HepG2 (cell line): ENCODE results near the gene PTPRM. TPM values are rescaled to one million over a fixed set of nuclear protein-coding genes. Genes with fewer than 3 reads are reported as not detected.

Source experiments
- ATAC-seq: fragments of 200-7000 bp; cut with Tn5 transposase; 3 replicates; pipeline ENCODE4 v1.9.1; 2020; ENCODE audit warnings: mild to moderate bottlenecking, moderate library complexity
- BruUV-seq: library from RNA; stranded (reverse); fragments of 400-500 nt; replicated peaks from 2 replicates; lab custom pipeline; 2021; lab: Mats Ljungman, UMichigan
- CTCF ChIA-PET: fragments of 300-600 bp; formaldehyde crosslinking; extraction: SDS; loops from one replicate; lab custom pipeline; 2021; ENCODE audit warnings: low total read pairs, inconsistent platforms, low intra/inter-chr PET ratio; lab: Yijun Ruan, JAX
- POLR2A ChIA-PET: fragments of 350-600 bp; sonication (Branson Sonifier 250); formaldehyde crosslinking; loops from one replicate; lab custom pipeline; 2020; ENCODE audit warnings: antibody characterized with exemption, inconsistent platforms; lab: Yijun Ruan, JAX
- DNase-seq: peaks from one replicate; pipeline ENCODE4 v3.0.0-alpha.2; 2015; ENCODE audit warnings: low spot score
- FAIRE-seq: peaks from 3 replicates; lab custom pipeline; 2011; peaks lifted over from hg19 to GRCh38; lab: Jason Lieb, UNC
- H2AFZ ChIP-seq: one replicate; pipeline ENCODE4 v1.6.1; 2011; ENCODE audit warnings: low read length, inconsistent platforms
- H3K27ac ChIP-seq: fragments of 300-600 bp; 3 replicates; pipeline ENCODE4 v1.8.0; 2011; ENCODE audit warnings: mixed run types, mild to moderate bottlenecking, mixed read lengths, low read length, inconsistent platforms; ENCODE audit not compliant: insufficient read depth; ENCODE audit errors: extremely low read length
- H3K27me3 ChIP-seq, 2 experiments: fragments of 200-600 bp in 1 of 2; 2 replicates in 1 of 2; 3 replicates in 1 of 2; pipeline versions ENCODE4 v1.6.0 to v1.8.0; 2011; ENCODE audit warnings: low read length in 2 of 2, mild to moderate bottlenecking in 2 of 2, moderate library complexity in 2 of 2, inconsistent platforms in 1 of 2; ENCODE audit not compliant: insufficient read depth in 2 of 2, control insufficient read depth in 1 of 2
- H3K36me3 ChIP-seq, 2 experiments: fragments of 200-600 bp in 1 of 2; replicated peaks in 1 of 2; 2 replicates in 1 of 2; 3 replicates in 1 of 2; pipeline versions ENCODE4 v1.5.1 to v1.8.0; 2011; ENCODE audit warnings: low read length in 2 of 2, inconsistent platforms in 1 of 2; ENCODE audit not compliant: insufficient read depth in 2 of 2, control insufficient read depth in 1 of 2
- H3K4me1 ChIP-seq: 2 replicates; pipeline ENCODE4 v1.5.1; 2012; ENCODE audit warnings: low read length, inconsistent platforms; ENCODE audit not compliant: insufficient read depth
- H3K4me2 ChIP-seq: 2 replicates; pipeline ENCODE4 v1.6.0; 2011; ENCODE audit warnings: low read depth, low read length, inconsistent platforms
- H3K4me3 ChIP-seq, 3 experiments: fragments of 200-600 bp in 1 of 3; sonication (generic), shearing (Covaris generic) in 1 of 3; replicated peaks in 1 of 3; 2 replicates each; pipeline ENCODE4 v1.5.1; 2011 to 2016; ENCODE audit warnings: low read length in 3 of 3, inconsistent platforms in 2 of 3, low read depth in 2 of 3, mild to moderate bottlenecking in 2 of 3, control low read depth in 1 of 3, mixed read lengths in 1 of 3; ENCODE audit not compliant: insufficient read depth in 1 of 3
- H3K79me2 ChIP-seq: one replicate; pipeline ENCODE4 v1.6.1; 2011; ENCODE audit warnings: low read length, inconsistent platforms; ENCODE audit not compliant: insufficient read depth
- H3K9ac ChIP-seq: 2 replicates; pipeline ENCODE4 v1.6.0; 2011; ENCODE audit warnings: mild to moderate bottlenecking, low read depth, low read length, inconsistent platforms; ENCODE audit not compliant: insufficient read depth
- H3K9me3 ChIP-seq: 2 replicates; pipeline ENCODE4 v1.5.1; 2012; ENCODE audit warnings: mild to moderate bottlenecking, low read length
- H4K20me1 ChIP-seq: 2 replicates; pipeline ENCODE4 v1.6.0; 2011; ENCODE audit warnings: inconsistent platforms, mild to moderate bottlenecking, low read length, moderate library complexity; ENCODE audit not compliant: insufficient read depth
- ELF1 ChIP-seq: sonication (generic); formaldehyde crosslinking; IDR thresholded peaks from 2 replicates; pipeline ENCODE4 v1.4.0; 2020; ENCODE audit warnings: missing genetic modification reagents
- FLYWCH1 ChIP-seq: sonication (generic); formaldehyde crosslinking; IDR thresholded peaks from 2 replicates; pipeline ENCODE4 v1.8.1; 2023; ENCODE audit warnings: mild to moderate bottlenecking, missing genetic modification reagents
- GLMP ChIP-seq: sonication (generic); formaldehyde crosslinking; IDR thresholded peaks from 2 replicates; pipeline ENCODE4 v1.9.0; 2021; ENCODE audit warnings: missing genetic modification reagents, mild to moderate bottlenecking, borderline replicate concordance
- MTA3 ChIP-seq: sonication (generic); formaldehyde crosslinking; IDR thresholded peaks from 2 replicates; pipeline ENCODE4 v1.4.0; 2020; ENCODE audit warnings: missing genetic modification reagents
- NFYB ChIP-seq: sonication (generic); formaldehyde crosslinking; IDR thresholded peaks from 2 replicates; pipeline ENCODE4 v1.4.0; 2020; ENCODE audit warnings: missing genetic modification reagents
- PRMT3 ChIP-seq: sonication (generic); formaldehyde crosslinking; IDR thresholded peaks from 2 replicates; pipeline ENCODE4 v1.8.1; 2022; ENCODE audit warnings: low read depth, mild to moderate bottlenecking, moderate library complexity, missing genetic modification reagents, borderline replicate concordance
- SMARCC2 ChIP-seq: fragments of 450-650 bp; IDR thresholded peaks from 2 replicates; pipeline ENCODE4 v1.6.1; 2017; ENCODE audit warnings: antibody characterized with exemption, mild to moderate bottlenecking
- SMC3 ChIP-seq: IDR thresholded peaks from 2 replicates; pipeline ENCODE4 v1.6.1; 2011; ENCODE audit warnings: low read length, improper control_type of control experiment
- TOPORS ChIP-seq: sonication (generic); formaldehyde crosslinking; IDR thresholded peaks from 2 replicates; pipeline ENCODE4 v1.8.0; 2023; ENCODE audit warnings: mild to moderate bottlenecking, missing genetic modification reagents
- ZBED4 ChIP-seq: sonication (generic); formaldehyde crosslinking; IDR thresholded peaks from 2 replicates; pipeline ENCODE4 v1.4.0; 2020; ENCODE audit warnings: missing genetic modification reagents, borderline replicate concordance
- ZFYVE20 ChIP-seq: sonication (generic); formaldehyde crosslinking; IDR thresholded peaks from 2 replicates; pipeline ENCODE4 v1.8.0; 2023; ENCODE audit warnings: low read depth, mild to moderate bottlenecking, moderate library complexity, missing genetic modification reagents, borderline replicate concordance
- ZNF256 ChIP-seq: sonication (generic); formaldehyde crosslinking; conservative IDR thresholded peaks from 2 replicates; pipeline ENCODE4 v1.4.0; 2020; ENCODE audit warnings: missing genetic modification reagents
- ZNF678 ChIP-seq: sonication (generic); formaldehyde crosslinking; IDR thresholded peaks from 2 replicates; pipeline ENCODE4 v1.4.0; 2020; ENCODE audit warnings: mild to moderate bottlenecking, missing genetic modification reagents
- ZNF841 ChIP-seq: sonication (generic); formaldehyde crosslinking; IDR thresholded peaks from 2 replicates; pipeline ENCODE4 v1.8.1; 2023; ENCODE audit warnings: missing genetic modification reagents, borderline replicate concordance
- WGBS: methylation state at CpG from one replicate; pipeline ENCODE4 v1.1.6; 2017; ENCODE audit warnings: low lambda C conversion rate; 5-methylcytosine and 5-hydroxymethylcytosine counted together
- in situ Hi-C: cut with HindIII; loops from 2 replicates; pipeline ENCODE4 v1.10.0; 2017; ENCODE audit warnings: low pct_unique_long_range_greater_than_20kb; ENCODE audit not compliant: extremely low pct_ligation_motif_present
- intact Hi-C: fragments of 100-400 bp; cut with micrococcal nuclease; formaldehyde crosslinking; loops from one replicate; pipeline ENCODE4 v1.10.0; 2022; ENCODE audit not compliant: unreplicated experiment
- polyA plus RNA-seq, 8 experiments: library from polyadenylated mRNA; depleted of rRNA in 3 of 8; stranded (reverse) in 7 of 8; unstranded in 1 of 8; fragments of >200 nt; fragmentation: Illumina TruSeq in 4 of 8; extraction: Trizol in 4 of 8; gene quantifications; 2 replicates each; pipeline versions ENCODE4 v1.2.1 to v1.2.3, GENCODE V29; 2011 to 2016; ENCODE audit warnings: low read depth in 4 of 8, missing spikeins in 1 of 8, mixed read lengths in 1 of 8; ENCODE audit not compliant: insufficient read depth in 1 of 8
- total RNA-seq, 5 experiments: library from RNA; depleted of rRNA; stranded (reverse); fragments of >200 nt; fragmentation: Illumina TruSeq; extraction: Trizol; gene quantifications; 2 replicates each; pipeline ENCODE4 v1.2.3, GENCODE V29; 2016; ENCODE audit warnings: low read depth in 1 of 5

Gene PTPRM
- total and polyA plus RNA-seq, 2 of the 13 experiments (the other 11 are each of a cell fraction or from before 2014, with no cell fraction given), result 12.6 to 108 TPM

GRCh38 chr18:7890075-7890474 is 323.0 kb downstream of the PTPRM start:
- Histone ChIP-seq H3K4me3 (no peak overlapping the region), H3K79me2 (no peaks in the 10 kb centered on the region), H3K27ac (no peak overlapping the region), H3K4me1 (peaks cover 14% of the 10 kb centered on the region; the same call in 1 of the 2 replicates), H3K9ac (no peak overlapping the region), H3K4me2 (no peak overlapping the region), H3K27me3 (no peaks in the 10 kb centered on the region), H3K9me3 (no peaks in the 10 kb centered on the region), H3K36me3 (peaks cover 0 to 3% of the 10 kb centered on the region in 2 experiments; a peak in 2 of 5 replicates), H4K20me1 (no peaks in the 10 kb centered on the region), H2AFZ (no peak overlapping the region)
- BruUV-seq, result no TSS peak
- ATAC-seq, result no peak
- ChIA-PET POLR2A (no interaction called here), CTCF (no interaction called here)
- no peak for DNase-seq
- in situ Hi-C loops, result no loop called here
- no peak for FAIRE-seq
- 96% methylated on average over 2 of the region's 2 CpGs for WGBS
- TF ChIP-seq ZNF841 (CRISPR knock-in tag), result no peak
- no peak for TF ChIP-seq TOPORS (CRISPR knock-in tag)
- TF ChIP-seq PRMT3 (CRISPR knock-in tag), result no peak
- TF ChIP-seq FLYWCH1 (CRISPR knock-in tag), result no peak
- TF ChIP-seq SMARCC2, result no peak
- TF ChIP-seq, all 625 proteins: peak for 0
- intact Hi-C loops, result loop anchor here (10.0 kb wide), 1 partner anchor 55 kb away; no protein-coding TSS in a partner anchor

GRCh38 chr18:7892556-7892955 is 325.4 kb downstream of the PTPRM start:
- Histone ChIP-seq H3K27ac (no peak overlapping the region), H3K9ac (no peak overlapping the region), H3K27me3 (no peaks in the 10 kb centered on the region), H3K4me1 (no peaks in the 10 kb centered on the region), H3K9me3 (no peaks in the 10 kb centered on the region), H3K36me3 (peaks cover 0 to 3% of the 10 kb centered on the region in 2 experiments; a peak in 2 of 5 replicates), H2AFZ (no peak overlapping the region), H3K79me2 (no peaks in the 10 kb centered on the region), H4K20me1 (no peaks in the 10 kb centered on the region), H3K4me3 (no peak overlapping the region), H3K4me2 (no peak overlapping the region)
- no TSS peak for BruUV-seq
- TF ChIP-seq ZFYVE20 (CRISPR knock-in tag) (no peak), MTA3 (no peak), ZNF678 (CRISPR knock-in tag) (no peak), SMC3 (no peak), GLMP (no peak), ELF1 (no peak), NFYB (no peak), ZNF256 (no peak), ZBED4 (CRISPR knock-in tag) (no peak)
- ATAC-seq, result no peak
- WGBS, result 93% methylated on average over 6 of the region's 6 CpGs
- DNase-seq, result no peak
- CTCF ChIA-PET, result no interaction called here
- in situ Hi-C loops, result no loop called here
- intact Hi-C loops, result loop anchor here (10.0 kb wide), 1 partner anchor 58 kb away; no protein-coding TSS in a partner anchor
- POLR2A ChIA-PET, result no interaction called here
- FAIRE-seq, result no peak
